ENCODE data around the gene IFNL3.
"Not testable (repeated sequence)": the region's sequence is repeated elsewhere in the genome, so short reads cannot be mapped to it uniquely, and the experiment has no call there.

IFNL3 gene

DNA sequence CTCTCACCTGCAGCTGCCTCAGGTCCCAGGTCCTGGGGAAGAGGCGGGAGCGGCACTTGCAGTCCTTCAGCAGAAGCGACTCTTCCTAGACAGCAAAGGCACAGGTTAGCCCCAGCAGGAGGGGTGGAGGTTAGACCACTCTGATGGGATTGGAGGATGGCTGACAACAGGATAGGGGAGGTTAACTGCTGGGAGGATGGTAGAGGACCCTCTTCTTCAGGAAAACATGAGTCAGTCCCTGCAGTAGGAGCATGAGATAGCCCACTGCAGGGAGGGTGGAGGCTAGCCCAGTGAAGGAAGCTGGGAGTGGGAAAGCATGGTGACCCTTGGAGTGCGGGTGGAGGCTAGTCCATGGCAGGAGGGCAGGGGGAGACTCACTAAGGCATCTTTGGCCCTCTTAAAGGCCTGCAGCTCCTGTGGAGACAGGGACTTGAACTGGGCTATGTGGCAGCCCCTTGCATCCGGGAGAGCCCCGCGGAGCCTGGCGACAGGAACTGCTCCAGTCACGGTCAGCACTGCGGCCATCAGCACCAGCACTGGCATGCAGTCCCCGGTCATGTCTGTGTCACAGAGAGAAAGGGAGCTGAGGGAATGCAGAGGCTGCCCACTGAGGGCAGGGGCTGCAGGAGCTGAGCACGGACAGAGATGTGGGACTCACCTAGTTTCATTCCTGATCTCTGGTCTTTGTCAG lies at the start of gene IFNL3:
TSS of gene IFNL3 (minus strand) at position 597 of the 691 bp plus-strand sequence. CDS start at position 558, 39 bp downstream.
- not testable (repeated sequence) for DNase-seq (ENCODE audit: low read depth)

DNA sequence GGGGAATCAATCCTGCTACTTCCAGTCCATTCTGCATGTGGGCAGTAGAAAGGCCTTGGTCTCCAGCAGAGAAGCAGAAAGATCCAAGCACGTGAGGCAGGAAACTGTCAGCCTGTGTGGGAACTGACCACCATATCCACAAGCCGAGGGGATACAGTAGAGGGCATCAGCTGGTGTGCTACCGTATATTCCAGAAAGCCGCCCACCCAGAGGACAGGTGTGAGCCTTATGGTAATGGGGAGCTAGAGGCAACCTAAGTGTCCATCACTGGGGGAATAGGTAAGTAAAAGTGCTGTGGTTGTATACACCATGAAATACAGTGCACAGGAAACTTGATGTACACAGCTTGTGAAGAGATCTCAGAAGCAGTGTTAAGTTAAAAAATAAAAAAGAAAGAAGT lies 48.6 kb upstream of the IFNL3 start:
- DNase-seq (ENCODE audit: low read depth) = no peak

DNA sequence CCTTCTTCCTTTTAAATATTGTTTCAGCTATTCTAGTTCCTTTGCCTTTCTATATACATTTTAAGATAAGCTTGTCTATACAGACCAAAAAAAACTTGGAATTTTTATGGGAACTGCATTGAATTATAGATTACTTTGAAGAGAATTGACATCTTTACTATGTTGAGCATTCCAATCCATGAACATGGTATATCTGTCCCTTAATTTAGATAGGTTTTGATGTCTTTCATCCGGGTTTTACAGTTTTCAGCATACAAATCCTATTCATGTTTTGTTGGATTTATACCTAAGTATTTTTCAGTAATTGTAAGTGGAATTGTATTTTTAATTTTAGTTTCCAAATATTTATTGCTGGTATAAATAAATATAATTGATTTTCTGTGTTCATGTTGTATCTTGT lies 39.2 kb upstream of the IFNL3 start:
- DNase-seq (ENCODE audit: low read depth) = no peak

DNA sequence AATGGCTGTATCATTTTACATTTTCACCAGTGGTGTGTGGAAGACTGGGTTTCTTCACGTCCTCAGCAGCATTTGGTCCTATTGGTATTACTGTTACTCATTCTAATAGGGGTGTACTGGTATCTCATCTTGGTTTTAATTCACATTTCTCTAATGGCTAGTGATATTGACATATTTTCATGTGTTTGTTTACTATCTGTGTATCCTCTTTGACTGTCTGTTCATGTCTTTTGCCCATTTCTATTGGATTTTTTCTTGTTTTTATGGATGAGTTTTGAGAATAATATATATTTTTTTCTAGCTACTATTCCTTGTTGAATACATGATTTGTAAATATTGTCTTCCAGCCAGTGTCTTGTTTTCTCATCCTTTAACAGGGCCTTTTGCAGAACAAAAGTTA lies 37.2 kb upstream of the IFNL3 start:
- DNase-seq (ENCODE audit: low read depth) = no peak

DNA sequence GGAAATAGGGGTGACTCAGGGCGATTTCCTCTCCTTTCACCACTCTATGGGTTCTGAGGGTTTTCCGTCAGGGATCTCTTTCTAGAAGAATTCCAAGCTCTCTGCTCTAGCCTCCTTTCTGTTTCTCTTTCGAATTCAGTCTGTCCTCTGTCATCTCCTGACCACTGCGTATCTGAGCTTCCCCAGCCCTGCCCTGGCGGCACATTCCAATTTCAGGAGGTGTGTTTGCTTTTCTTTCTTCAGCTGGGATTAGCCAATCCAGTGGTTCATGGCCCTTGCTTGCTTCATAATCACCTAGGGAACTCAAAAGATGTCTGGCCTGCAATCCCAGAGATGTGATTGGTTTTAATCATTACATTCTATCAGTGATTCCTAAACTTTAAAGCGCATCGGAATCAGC lies 32.8 kb upstream of the IFNL3 start:
- DNase-seq (ENCODE audit: low read depth) = no peak

DNA sequence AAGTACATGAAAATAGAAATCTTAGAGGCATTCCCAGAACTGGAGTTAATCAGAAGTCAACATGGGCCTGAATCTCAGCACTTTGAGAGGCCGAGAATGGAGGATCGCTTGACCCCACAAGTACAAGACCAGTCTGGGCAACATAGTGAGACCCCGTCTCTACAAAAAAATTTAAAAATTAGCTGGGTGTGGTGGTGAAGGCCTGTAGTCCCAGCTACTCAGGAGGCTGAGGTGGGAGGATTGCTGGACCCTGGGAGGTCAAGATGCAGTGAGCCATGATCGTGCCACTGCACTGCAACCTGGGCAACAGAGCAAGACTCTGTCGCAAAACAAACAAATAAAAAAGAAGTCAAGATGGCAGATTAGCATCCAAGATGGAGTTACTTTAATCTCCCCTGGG lies 31.9 kb upstream of the IFNL3 start:
- DNase-seq (ENCODE audit: low read depth) = no peak

DNA sequence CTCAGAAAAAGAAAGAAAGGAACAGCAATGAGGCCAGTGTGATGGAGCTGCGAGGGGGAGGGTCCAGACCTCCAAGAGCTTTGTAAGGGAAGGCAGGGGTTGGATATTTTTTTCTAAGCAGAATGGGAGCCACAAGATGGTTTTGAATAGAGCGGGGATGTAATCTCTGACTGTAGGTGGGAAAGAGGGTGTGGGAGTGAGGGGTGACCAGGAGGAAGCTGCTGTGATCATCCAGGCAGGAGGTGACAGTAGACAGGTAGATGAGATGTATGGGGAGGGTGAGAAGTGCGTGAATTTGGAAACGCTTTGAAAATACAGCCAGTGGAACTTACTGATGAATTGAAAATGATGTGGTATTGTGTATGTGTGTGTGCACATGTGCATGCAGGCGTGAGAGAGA lies 30.8 kb upstream of the IFNL3 start:
- no peak for DNase-seq (ENCODE audit: low read depth)

DNA sequence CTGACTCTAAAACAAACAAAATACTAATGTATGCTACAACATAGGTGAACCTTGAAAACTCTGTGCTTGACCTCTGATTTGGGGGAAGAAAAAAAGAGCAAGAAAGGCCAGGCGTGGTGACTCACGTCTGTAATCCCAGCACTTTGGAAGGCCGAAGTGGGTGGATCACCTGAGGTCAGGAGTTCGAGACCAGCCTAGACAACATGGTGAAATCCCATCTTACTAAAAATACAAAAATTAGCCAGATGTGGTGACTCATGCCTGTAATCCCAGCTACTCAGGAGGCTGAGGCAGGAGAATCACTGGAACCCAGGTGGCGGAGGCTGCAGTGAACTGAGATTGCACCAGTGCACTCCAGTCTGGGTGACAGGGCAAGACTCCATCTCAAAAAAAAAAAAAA lies 29.1 kb upstream of the IFNL3 start:
- DNase-seq (ENCODE audit: low read depth) = not testable (repeated sequence)

DNA sequence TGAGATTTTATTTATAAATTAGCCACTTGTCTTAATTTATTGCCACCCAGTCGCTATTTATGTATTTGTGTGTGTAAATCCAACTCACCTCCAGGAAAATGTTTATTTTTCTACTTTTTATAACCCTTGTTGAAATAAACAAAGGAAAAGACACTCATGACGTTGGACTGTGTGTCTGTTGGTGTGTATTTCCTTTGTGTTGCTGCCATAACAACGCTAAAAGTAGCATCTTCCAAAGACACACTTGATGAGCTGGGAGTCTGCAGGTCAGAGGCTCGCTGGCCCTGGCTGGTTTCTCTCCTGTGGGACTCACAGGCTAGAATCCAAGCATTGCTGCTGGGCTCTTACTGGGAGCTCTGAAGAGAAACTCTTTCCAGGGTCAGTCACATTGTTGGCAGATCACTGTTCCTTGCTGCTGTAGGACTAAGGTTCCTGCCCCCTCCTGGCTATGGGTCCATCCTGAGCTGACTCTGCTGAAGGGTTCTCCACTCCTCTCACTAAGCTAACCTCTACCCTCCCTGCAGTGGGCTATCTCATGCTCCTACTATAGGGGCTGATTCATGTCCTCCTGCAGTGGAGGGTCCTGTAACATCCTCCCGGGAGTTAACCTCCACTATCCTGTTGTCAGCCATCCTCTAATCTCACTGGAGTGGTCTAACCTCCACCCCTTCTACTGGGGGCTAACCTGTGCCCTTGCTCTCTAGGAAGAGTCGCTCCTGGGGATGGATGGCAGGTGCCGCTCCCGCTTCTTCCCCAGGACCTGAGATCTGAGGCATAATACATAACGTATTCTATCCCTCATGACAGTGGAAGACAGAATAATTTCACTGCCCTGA lies 25.4 kb upstream of the IFNL3 start:
- DNase-seq (ENCODE audit: low read depth) = no peak

DNA sequence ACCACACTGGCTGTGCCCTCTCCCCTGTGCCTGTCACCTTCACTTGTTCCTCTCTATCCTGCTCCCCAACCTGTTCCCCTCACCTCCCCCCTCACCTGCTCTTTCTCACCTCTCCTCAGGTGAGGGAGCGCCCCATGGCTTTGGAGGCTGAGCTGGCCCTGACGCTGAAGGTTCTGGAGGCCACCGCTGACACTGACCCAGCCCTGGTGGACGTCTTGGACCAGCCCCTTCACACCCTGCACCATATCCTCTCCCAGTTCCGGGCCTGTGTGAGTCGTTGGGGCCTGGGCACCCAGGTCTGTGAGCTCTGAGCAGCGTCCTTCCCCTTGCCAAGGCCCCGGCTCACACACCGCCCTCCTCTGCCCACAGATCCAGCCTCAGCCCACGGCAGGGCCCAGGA lies 24.6 kb upstream of the IFNL3 start:
- DNase-seq (ENCODE audit: low read depth) = not testable (repeated sequence)

DNA sequence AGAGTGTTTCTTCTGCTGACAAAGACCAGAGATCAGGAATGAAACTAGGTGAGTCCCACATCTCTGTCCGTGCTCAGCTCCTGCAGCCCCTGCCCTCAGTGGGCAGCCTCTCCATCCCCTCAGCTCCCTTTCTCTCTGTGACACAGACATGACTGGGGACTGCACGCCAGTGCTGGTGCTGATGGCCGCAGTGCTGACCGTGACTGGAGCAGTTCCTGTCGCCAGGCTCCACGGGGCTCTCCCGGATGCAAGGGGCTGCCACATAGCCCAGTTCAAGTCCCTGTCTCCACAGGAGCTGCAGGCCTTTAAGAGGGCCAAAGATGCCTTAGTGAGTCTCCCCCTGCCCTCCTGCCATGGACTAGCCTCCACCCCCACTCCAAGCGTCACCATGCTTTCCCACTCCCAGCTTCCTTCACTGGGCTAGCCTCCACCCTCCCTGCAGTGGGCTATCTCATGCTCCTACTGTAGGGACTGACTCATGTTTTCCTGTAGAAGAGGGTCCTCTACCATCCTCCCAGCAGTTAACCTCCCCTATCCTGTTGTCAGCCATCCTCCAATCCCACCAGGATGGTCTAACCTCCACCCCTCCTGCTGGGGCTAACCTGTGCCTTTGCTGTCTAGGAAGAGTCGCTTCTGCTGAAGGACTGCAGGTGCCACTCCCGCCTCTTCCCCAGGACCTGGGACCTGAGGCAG lies 23.9 kb upstream of the IFNL3 start:
- DNase-seq (ENCODE audit: low read depth) = not testable (repeated sequence)

DNA sequence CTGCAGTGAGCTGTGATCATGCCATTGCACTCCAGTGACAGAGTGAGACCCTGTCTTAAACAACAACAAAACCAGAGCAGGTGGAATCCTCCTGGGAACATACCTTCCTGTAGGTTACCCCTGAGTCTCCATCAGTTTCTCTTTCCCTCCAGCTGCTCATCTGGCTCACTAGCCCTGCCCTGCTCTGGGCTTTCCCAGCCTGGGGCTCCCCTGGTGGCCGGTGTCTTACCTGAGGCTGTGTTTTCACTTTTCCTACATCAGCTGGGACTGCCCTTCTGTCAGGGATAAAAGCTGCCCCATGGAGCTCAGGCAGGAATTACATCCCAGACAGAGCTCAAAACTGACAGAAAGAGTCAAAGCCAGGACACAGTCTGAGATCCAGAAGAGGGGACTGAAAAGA lies 23.3 kb upstream of the IFNL3 start, which contains the start of gene IFNL2:
TSS of gene IFNL2 (plus strand) at position 312 of the 400 bp plus-strand sequence. CDS start 173 bp downstream, outside the sequence.
- DNase-seq (ENCODE audit: low read depth) = not testable (repeated sequence)

DNA sequence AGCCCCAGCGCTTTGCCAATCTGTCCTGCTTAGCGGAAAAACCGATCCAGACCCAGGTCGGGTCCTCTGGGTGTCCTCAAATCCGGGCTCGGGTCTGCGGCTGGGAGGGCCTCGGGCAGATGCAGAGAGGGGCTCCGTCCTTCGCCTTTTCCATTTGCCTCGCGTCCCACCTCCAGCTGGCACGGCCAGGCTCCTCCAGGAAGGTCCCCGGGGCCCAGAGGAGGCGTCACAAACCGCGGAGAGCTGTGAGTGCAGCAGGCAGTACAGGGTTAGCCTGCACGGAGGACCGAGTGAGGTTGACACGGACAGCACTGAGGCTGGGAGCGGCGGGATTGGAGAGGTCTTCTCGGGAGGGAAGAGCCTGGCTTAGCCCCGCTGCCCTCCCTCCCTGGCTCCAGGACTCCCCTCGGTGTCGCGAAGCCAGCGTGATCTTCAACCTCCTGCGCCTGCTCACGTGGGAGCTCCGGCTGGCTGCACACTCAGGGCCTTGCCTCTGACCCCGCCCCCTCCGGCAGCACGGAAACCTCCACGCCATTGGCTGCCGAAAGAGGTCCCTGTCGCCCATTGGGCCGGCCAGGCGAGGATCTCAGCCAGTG lies 20.6 kb upstream of the IFNL3 start:
- DNase-seq (ENCODE audit: low read depth) = no peak

DNA sequence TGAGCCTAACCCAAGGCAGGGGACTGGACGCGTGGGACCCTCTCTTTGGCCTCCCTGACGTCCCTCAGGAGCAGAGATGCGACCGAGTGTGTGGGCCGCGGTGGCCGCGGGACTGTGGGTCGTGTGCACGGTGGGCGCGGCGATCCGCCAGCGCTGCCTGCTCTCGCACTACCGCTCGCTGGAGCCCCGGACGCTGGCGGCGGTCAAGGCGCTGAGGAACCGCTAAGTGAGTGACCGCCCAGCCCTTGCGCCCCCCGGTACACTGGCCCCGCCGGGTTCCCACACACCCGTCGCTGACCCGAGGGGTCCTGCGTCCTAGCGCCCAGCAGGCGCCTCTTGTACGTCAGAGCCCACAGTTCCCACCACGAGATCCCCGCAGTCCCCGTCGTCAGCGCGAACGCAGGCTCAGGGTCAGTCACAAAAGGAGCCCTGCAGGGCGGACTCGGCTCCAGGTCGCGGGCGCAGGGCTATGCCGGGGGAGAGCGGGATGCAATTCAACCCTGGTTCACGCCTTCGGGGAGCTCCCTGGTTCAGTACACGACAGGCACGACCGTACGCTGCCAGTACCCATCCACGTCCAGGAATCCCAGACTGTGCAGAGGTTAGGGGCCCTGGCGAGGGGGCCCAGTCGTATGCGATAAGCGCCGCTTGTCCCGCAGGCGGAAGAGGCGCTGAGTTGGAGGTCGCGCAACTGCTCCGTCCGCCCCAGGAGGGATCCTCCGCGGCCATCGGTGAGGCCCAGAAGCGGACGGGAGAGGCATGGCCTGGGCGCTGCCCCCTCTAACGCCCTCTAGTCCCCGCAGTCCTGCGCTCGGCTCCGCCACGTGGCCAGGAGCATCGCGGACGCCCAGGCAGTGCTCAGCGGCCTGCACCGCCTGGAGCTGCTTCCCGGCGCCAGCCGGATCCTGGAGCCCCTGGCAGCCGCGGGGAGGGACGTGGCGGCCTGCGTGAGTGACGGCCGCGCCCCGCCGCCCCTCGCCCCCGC lies 19.8 kb upstream of the IFNL3 start:
- DNase-seq (ENCODE audit: low read depth) = no peak

DNA sequence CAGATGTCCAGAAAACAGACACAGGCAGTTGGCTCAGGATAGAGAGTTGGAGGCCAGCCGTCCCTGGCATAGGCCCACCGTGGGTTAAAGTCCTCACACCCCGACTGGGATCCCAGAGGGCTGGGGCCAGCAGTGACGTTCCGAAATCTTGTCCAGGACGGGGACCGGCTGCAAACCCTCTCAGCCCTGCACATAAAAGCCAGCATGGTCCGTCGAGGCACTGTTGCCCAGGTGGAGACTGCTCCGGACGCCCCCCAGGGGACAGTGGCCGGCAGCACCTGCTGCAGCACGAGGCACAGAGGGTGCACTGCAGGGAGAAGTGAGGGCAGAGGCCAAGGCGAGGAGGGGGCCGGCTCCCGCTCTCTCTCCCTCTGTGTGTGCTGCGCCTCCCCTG lies 19.1 kb upstream of the IFNL3 start:
- no peak for DNase-seq (ENCODE audit: low read depth)

DNA sequence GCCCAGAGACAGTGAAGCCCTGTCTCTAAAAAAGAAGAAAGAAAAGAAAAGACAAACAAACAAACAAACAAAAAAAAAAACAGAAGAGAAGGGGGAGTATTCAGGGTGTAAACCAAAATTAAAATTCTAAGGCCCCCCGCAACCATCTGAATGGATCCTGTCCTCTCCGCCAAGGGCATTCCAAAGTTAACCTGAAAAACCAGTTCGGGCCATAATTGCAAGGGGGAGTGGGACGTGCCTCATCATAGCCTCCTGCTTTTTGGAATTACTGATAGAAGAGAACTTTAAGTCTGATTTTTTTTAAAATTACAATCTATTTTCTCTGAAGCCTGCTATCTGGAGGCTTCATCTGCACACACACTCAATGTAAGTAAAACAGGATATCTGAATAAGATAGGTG lies 17.7 kb upstream of the IFNL3 start:
- DNase-seq (ENCODE audit: low read depth) = no peak

DNA sequence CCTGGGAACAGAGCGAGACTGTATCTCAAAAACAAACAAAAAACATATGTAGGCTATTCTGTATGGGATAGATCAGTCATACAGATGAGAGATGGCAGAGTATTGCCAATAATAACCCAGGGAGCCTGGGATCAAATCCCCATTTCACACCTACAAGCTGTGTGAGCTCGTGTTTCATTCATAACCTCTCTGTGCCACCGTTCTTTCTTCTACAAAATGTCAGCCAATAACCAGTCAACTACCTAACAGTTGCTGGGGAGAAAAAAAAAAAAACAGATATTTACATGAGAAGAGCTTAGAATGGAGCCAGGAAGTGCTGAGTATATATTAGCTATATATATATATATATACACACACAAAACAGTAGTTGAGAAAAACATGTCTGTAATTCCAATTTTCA lies 16.9 kb upstream of the IFNL3 start:
- no peak for DNase-seq (ENCODE audit: low read depth)

DNA sequence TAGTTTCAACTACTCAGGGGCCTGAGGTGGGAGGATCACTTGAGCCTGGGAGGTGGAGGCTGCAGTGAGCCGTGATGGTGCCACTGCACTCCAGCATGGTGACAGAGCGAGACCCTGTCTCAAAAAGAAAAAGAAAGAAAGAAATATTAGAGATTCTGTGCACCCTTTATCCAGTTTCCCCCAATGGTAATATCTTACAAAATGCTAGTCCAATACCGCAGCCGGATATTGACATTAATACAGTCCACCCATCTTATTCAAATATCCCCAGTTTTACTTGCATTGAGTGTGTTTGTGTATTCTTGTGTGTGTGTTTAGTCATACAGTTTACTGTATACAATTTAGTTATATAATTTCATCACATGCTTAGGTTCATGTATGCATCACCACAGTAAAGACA lies 12.4 kb upstream of the IFNL3 start:
- no peak for DNase-seq (ENCODE audit: low read depth)

DNA sequence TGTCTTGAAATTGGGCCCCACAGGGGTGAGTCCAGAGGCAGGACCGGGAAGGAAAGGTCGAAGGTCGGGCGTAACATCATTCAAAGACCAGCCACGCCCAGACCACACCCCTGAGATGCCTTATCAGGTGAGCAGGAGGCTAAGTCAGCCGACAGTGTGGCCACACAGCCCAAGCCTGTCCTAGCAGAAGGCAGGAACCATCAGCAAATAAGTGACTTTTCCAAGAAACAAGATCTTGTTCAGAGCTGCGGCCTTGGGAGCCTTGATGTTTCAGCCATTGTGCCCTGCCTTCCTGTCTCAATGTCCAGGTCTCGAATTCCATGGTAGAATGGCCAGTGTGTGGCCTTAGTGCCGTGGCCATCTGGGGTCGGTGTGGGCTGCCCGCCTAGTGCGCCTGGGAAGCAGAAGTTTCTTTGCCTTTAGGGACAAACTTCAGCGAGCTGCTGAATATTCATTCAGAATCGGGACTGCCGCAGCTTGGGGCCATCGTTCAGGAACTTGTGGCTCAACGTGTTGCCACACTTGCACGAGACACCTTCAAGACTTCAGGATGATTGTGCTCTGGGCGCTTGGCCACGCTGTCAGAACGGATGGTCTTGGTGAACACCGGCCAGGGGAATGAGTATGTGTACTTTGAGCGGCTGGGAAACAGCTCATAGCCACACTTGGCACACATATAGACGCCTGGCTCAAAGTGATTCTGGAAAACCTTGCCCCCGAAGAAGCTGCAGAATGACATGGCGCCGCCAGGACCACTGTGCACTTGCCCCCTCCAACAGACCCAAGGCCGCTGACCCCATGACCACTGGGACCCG lies 9.9 kb upstream of the IFNL3 start:
- no peak for DNase-seq (ENCODE audit: low read depth)

Measured in non-pigmented ciliary epithelial cell (primary cell).